HG03280 (cell line): ENCODE data around the gene SERPINB1.

Experiments
- ATAC-seq: cut with Tn5 transposase; IDR thresholded peaks from one replicate; pipeline ENCODE4 v1.9.1; 2021; ENCODE audit warnings: mild to moderate bottlenecking, moderate library complexity; ENCODE audit not compliant: unreplicated experiment

SERPINB1 gene

GRCh38 chr6:2850538-2851113 lies 9.0 kb upstream of the SERPINB1 start:
- ATAC-seq: no peak

DNA sequence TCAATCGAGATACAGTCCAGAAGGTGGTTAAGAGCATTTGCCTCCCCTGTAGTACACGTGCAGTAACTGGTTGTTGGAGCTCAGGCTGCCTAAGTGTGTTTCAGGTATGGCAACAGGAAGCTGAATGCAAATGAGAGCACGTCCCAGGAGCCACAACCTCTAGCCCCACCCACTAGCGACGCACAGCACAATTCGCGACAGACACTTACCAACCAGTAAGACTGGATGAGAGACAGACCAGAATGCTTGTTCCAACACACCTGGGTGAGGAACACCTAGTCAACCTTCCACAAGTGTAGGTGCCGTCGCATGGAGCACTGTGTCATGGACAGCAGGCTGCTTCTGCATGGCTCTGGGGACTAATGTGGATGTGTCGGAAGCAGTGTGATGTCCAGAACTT lies 7.2 kb upstream of the SERPINB1 start:
- no peak for ATAC-seq

GRCh38 chr6:2845880-2846208 lies 4.2 kb upstream of the SERPINB1 start:
- no peak for ATAC-seq

GRCh38 chr6:2844008-2844407 lies 2.3 kb upstream of the SERPINB1 start:
- no peak for ATAC-seq

DNA sequence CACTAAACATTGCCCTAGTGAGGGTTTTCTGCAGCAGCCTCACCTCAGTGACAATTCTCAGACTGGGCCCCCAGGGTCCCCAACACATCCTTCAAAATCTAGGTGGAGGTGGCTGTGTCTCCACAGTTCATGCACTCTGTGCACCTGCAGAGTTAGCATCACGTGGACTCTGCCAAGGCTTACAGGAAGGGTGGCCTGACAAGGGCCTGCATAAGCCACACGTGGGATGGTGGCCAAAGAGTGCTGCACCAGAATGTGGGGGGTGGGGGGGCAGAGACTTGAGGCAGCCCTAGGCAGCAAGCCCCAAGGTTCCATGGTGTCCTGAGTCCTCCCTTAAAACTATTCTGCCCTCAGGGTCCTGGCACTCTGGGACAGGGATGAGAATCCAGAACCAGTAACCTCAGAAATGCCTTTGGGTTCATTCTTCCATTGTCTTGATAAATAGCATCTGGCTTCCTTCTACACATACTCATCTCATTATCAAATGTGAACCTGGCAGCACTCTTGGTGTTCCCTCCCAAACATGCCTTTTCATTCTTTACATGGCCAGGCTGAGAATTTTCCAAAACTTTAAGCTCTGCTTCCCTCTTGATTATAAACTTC lies 1.6 kb upstream of the SERPINB1 start:
- no peak for ATAC-seq

GRCh38 chr6:2842139-2842552 lies 483 bp upstream of the SERPINB1 start:
- no peak for ATAC-seq

DNA sequence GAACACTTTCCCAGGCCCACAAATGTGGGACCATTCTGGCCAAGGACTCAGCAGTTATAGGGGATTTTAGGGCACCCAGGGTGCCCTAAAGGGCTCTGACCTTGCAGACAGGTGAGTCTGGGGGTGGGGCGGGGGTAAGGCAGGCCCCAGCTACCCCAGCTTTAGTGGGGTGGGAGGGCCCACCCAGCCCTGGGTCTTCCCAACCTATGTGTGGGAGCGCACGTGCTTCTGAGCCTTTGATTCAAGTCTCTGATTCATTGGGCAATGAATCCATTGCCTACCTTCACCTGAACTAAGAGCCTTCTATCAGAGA lies 958 bp downstream of the SERPINB1 start:
- no peak for ATAC-seq

GRCh38 chr6:2839982-2840748 lies 1.5 kb downstream of the SERPINB1 start:
- ATAC-seq: no peak

GRCh38 chr6:2839195-2839981 lies 2.3 kb downstream of the SERPINB1 start:
- ATAC-seq: no peak

GRCh38 chr6:2838251-2838650 lies 3.4 kb downstream of the SERPINB1 start:
- no peak for ATAC-seq

GRCh38 chr6:2834262-2834661 lies 7.4 kb downstream of the SERPINB1 start:
- no peak for ATAC-seq

GRCh38 chr6:2831392-2831791 lies 10.3 kb downstream of the SERPINB1 start:
- ATAC-seq: no peak

DNA sequence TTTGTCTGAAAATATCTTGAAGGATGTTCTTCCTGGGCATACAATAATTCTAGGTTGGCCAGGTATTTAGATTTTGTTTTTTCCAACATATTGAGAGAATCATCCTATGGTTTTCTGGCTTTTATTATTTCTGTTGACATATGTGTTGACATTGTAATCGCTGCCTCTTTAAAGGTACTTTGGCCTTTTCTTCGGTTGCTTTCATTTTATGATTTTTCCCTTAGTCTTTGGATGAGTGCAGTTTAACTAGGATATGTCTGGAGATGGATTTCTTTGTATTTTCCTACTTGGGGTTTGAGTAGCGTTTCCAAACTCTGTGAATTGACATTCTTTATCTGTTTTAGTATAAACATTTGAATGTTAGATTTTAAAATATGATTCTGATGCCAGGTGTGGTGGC lies 11.5 kb downstream of the SERPINB1 start:
- ATAC-seq: no peak

GRCh38 chr6:2829253-2829652 lies 12.4 kb downstream of the SERPINB1 start:
- ATAC-seq: no peak

- no peak for ATAC-seq
Observed at GRCh38 chr6:2828629-2829028, 13.0 kb downstream of the SERPINB1 start.

GRCh38 chr6:2827142-2827541 lies 14.5 kb downstream of the SERPINB1 start:
- no peak for ATAC-seq

- ATAC-seq: no peak
Observed at GRCh38 chr6:2826131-2826530, 15.5 kb downstream of the SERPINB1 start.

- ATAC-seq: no peak
Observed at GRCh38 chr6:2823104-2823850, 18.4 kb downstream of the SERPINB1 start.

- no peak for ATAC-seq
Observed at GRCh38 chr6:2821554-2821953, 20.1 kb downstream of the SERPINB1 start.

GRCh38 chr6:2820415-2820814 lies 21.2 kb downstream of the SERPINB1 start:
- ATAC-seq: no peak

GRCh38 chr6:2819978-2820377 lies 21.7 kb downstream of the SERPINB1 start:
- ATAC-seq: no peak
